Endothelial cell of umbilical vein (primary cell): Measurements from ENCODE around the gene DESI1. TPM values are rescaled to one million over a fixed set of nuclear protein-coding genes. Genes with fewer than 3 reads are reported as not detected.

Experiments used
- BruUV-seq: library from RNA; stranded (reverse); fragments of 400-500 nt; replicated peaks from 2 replicates; lab custom pipeline; 2021; lab: Mats Ljungman, UMichigan
- CTCF ChIA-PET: fragments of 300-600, 350-600 bp; sonication (Branson Sonifier 250); formaldehyde crosslinking; loops from one replicate; lab custom pipeline; 2021; ENCODE audit warnings: antibody characterized with exemption, inconsistent platforms; lab: Charles Lee
- POLR2A ChIA-PET: fragments of 300-600, 350-600 bp; sonication (Branson Sonifier 250); formaldehyde crosslinking; loops from one replicate; lab custom pipeline; 2021; ENCODE audit warnings: antibody characterized with exemption, inconsistent platforms; lab: Charles Lee
- DNase-seq: peaks from one replicate; pipeline ENCODE4 v3.0.0-alpha.2; 2011; ENCODE audit warnings: low read depth, low spot score
- FAIRE-seq: peaks from 2 replicates; lab custom pipeline; 2011; peaks lifted over from hg19 to GRCh38; lab: Jason Lieb, UNC
- H2AFZ ChIP-seq: 2 replicates; pipeline ENCODE4 v1.6.0; 2012; ENCODE audit warnings: low read depth, low read length, control low read depth, inconsistent platforms
- H3K27ac ChIP-seq: 2 replicates; pipeline ENCODE4 v1.5.1; 2011; ENCODE audit warnings: low read depth, mild to moderate bottlenecking, control low read depth, low read length, moderate library complexity; ENCODE audit not compliant: insufficient read depth
- H3K27me3 ChIP-seq, 2 experiments: 2 replicates each; pipeline versions ENCODE4 v1.6.0 to v1.6.1; 2011; ENCODE audit warnings: low read length in 2 of 2, mixed read lengths in 1 of 2; ENCODE audit not compliant: control insufficient read depth in 2 of 2, insufficient read depth in 2 of 2
- H3K36me3 ChIP-seq, 2 experiments: 2 replicates in 1 of 2; 3 replicates in 1 of 2; pipeline ENCODE4 v1.5.1; 2011; ENCODE audit warnings: low read length in 2 of 2, mild to moderate bottlenecking in 1 of 2, moderate library complexity in 1 of 2; ENCODE audit not compliant: control insufficient read depth in 2 of 2, insufficient read depth in 2 of 2; ENCODE audit errors: extremely low read depth in 1 of 2
- H3K4me1 ChIP-seq: 3 replicates; pipeline ENCODE4 v1.5.1; 2011; ENCODE audit warnings: mild to moderate bottlenecking, low read length; ENCODE audit not compliant: control insufficient read depth, insufficient read depth; ENCODE audit errors: extremely low read depth
- H3K4me2 ChIP-seq: 2 replicates; pipeline ENCODE4 v1.6.1; 2011; ENCODE audit warnings: low read length, control low read depth, mixed read lengths; ENCODE audit not compliant: insufficient read depth
- H3K4me3 ChIP-seq, 3 experiments: fragments of 200-600 bp in 1 of 3; sonication (generic), shearing (Covaris generic) in 1 of 3; replicated peaks in 1 of 3; 2 replicates each; pipeline ENCODE4 v1.5.1; 2011 to 2016; ENCODE audit warnings: control low read depth in 3 of 3, low read length in 3 of 3, mild to moderate bottlenecking in 2 of 3, inconsistent platforms in 1 of 3, low read depth in 1 of 3, moderate library complexity in 1 of 3; ENCODE audit not compliant: insufficient read depth in 1 of 3
- H3K79me2 ChIP-seq: 2 replicates; pipeline ENCODE4 v1.6.0; 2012; ENCODE audit warnings: low read length, inconsistent platforms; ENCODE audit not compliant: control insufficient read depth, insufficient read depth
- H3K9ac ChIP-seq: replicated peaks from 2 replicates; pipeline ENCODE3; 2011; ENCODE audit warnings: low read length, control low read depth; ENCODE audit not compliant: insufficient read depth; ENCODE audit errors: extremely low read depth
- H3K9me1 ChIP-seq: replicated peaks from 3 replicates; pipeline ENCODE4 v1.6.0; 2011; ENCODE audit warnings: mild to moderate bottlenecking, low read length; ENCODE audit not compliant: control insufficient read depth, insufficient read depth; ENCODE audit errors: extremely low read depth
- H3K9me3 ChIP-seq: replicated peaks from 2 replicates; pipeline ENCODE4 v1.5.1; 2012; ENCODE audit warnings: low read length, inconsistent platforms; ENCODE audit not compliant: control insufficient read depth, insufficient read depth
- H4K20me1 ChIP-seq: replicated peaks from 2 replicates; pipeline ENCODE3; 2011; ENCODE audit warnings: mild to moderate bottlenecking, low read length; ENCODE audit not compliant: control insufficient read depth, insufficient read depth; ENCODE audit errors: extremely low read depth
- CTCF ChIP-seq, 2 donors: IDR thresholded peaks; 1 replicate in 1 of 2; 2 replicates in 1 of 2; pipeline ENCODE4 v1.5.1; 2011; ENCODE audit warnings: low read length in 2 of 2, mild to moderate bottlenecking in 2 of 2, moderate library complexity in 2 of 2, control low read depth in 1 of 2, inconsistent platforms in 1 of 2, low read depth in 1 of 2; ENCODE audit not compliant: insufficient read depth in 1 of 2; ENCODE audit errors: extremely low read depth in 1 of 2
- FOS ChIP-seq: IDR thresholded peaks from 2 replicates; pipeline ENCODE4 v1.6.1; 2011; ENCODE audit warnings: mild to moderate bottlenecking, low read length, moderate library complexity, borderline replicate concordance; ENCODE audit not compliant: insufficient read depth
- GATA2 ChIP-seq: IDR thresholded peaks from 2 replicates; pipeline ENCODE4 v1.7.0; 2011; ENCODE audit warnings: low read depth, mild to moderate bottlenecking, moderate library complexity, mixed read lengths, low read length; ENCODE audit not compliant: insufficient read length, insufficient read depth
- JUN ChIP-seq: IDR thresholded peaks from 2 replicates; pipeline ENCODE4 v1.6.1; 2011; ENCODE audit warnings: borderline replicate concordance, low read depth; ENCODE audit not compliant: insufficient read length, insufficient read depth
- MAX ChIP-seq: IDR thresholded peaks from 2 replicates; pipeline ENCODE4 v1.6.1; 2011; ENCODE audit not compliant: insufficient read depth, insufficient read length
- MYC ChIP-seq: IDR thresholded peaks from one replicate; pipeline ENCODE4 v1.6.1; 2011; ENCODE audit warnings: mild to moderate bottlenecking, low read depth, low read length
- POLR2A ChIP-seq: IDR thresholded peaks from 2 replicates; pipeline ENCODE4 v1.6.1; 2012; ENCODE audit warnings: low read depth, mild to moderate bottlenecking, control low read depth, low read length
- POLR2AphosphoS5 ChIP-seq: IDR thresholded peaks from 2 replicates; pipeline ENCODE4 v1.6.1; 2012; ENCODE audit warnings: low read depth, mild to moderate bottlenecking, control low read depth, low read length, moderate library complexity; ENCODE audit not compliant: insufficient read depth
- dilution Hi-C: fragments of 300-500 bp; cut with MboI; formaldehyde crosslinking; loops from one replicate; pipeline ENCODE4 v1.15.0; 2019; ENCODE audit warnings: low sequenced_read_pairs; ENCODE audit not compliant: extremely low pct_ligation_motif_present
- intact Hi-C: fragments of 100-400 bp; cut with micrococcal nuclease; formaldehyde crosslinking; loops from one replicate; pipeline ENCODE4 v1.10.0; 2022
- polyA plus RNA-seq, 4 experiments: library from polyadenylated mRNA; depleted of rRNA in 3 of 4; stranded (reverse) in 3 of 4; unstranded in 1 of 4; fragments of >200 nt; gene quantifications; 2 replicates each; pipeline versions ENCODE4 v1.2.1 to v1.2.3, GENCODE V29; 2011 to 2012; ENCODE audit warnings: missing spikeins in 1 of 4
- total RNA-seq: library from RNA; stranded (reverse); gene quantifications from 2 replicates; pipeline ENCODE4 v1.2.3, GENCODE V29; 2021

Gene DESI1
- total and polyA plus RNA-seq, 2 donors (not counting 3 experiments of a cell fraction or from before 2014, with no cell fraction given): 36.8 to 59.1 TPM

GRCh38 chr22:41561335-41561734 lies 59.5 kb downstream of the DESI1 start:
- dilution Hi-C loops (no loop called here), intact Hi-C loops (no loop called here)
- no TSS peak for BruUV-seq
- Histone ChIP-seq H3K9me3 (no peaks in the 10 kb centered on the region), H3K9ac (no peak overlapping the region), H3K36me3 (no peaks in the 10 kb centered on the region), H3K4me1 (peaks cover 11% of the 10 kb centered on the region), H4K20me1 (no peaks in the 10 kb centered on the region), H3K79me2 (no peaks in the 10 kb centered on the region), H3K27ac (no peak overlapping the region), H2AFZ (no peak overlapping the region), H3K9me1 (no peaks in the 10 kb centered on the region), H3K27me3 (peaks cover 0 to 8% of the 10 kb centered on the region in 2 experiments), H3K4me3 (no peak overlapping the region), H3K4me2 (no peak overlapping the region)
- no peak for TF ChIP-seq CTCF (IDR thresholded peaks at IDR 0.05; ENCODE audit: extremely low read depth in 1 of 2, insufficient read depth in 1 of 2, low read depth in 1 of 2, low read length in 2 of 2)
- no peak for TF ChIP-seq MYC
- TF ChIP-seq POLR2AphosphoS5: no peak
- no peak for TF ChIP-seq POLR2A
- no peak for FAIRE-seq
- ChIA-PET CTCF (no interaction called here), POLR2A (no interaction called here)
- no peak for DNase-seq

GRCh38 chr22:41560095-41560471 lies 60.8 kb downstream of the DESI1 start:
- no peaks in the 10 kb centered on the region for H4K20me1 ChIP-seq
- H3K4me2 ChIP-seq: no peak overlapping the region
- no peaks in the 10 kb centered on the region for H3K79me2 ChIP-seq
- H3K27ac ChIP-seq: no peak overlapping the region
- no peak for FAIRE-seq
- intact Hi-C loops (no loop called here), dilution Hi-C loops (no loop called here)
- TF ChIP-seq POLR2A (no peak), JUN (no peak), POLR2AphosphoS5 (no peak), MYC (no peak), CTCF (IDR thresholded peaks at IDR 0.05; ENCODE audit: extremely low read depth in 1 of 2, insufficient read depth in 1 of 2, low read depth in 1 of 2, low read length in 2 of 2) (no peak), MAX (no peak), FOS (no peak), GATA2 (no peak)
- peaks cover 6% of the 10 kb centered on the region for H3K4me1 ChIP-seq
- ChIA-PET POLR2A (no interaction called here), CTCF (interaction anchor here (1.2 kb wide), 1 partner anchor 17 kb away, joined by 4 read pairs; the partner anchor contains the start of gene POLR3H)
- H3K36me3 ChIP-seq: no peaks in the 10 kb centered on the region
- no peak overlapping the region for H3K4me3 ChIP-seq
- H2AFZ ChIP-seq: no peak overlapping the region
- H3K27me3 ChIP-seq: peaks cover 0 to 8% of the 10 kb centered on the region in 2 experiments
- no peaks in the 10 kb centered on the region for H3K9me1 ChIP-seq
- no peak overlapping the region for H3K9ac ChIP-seq
- no TSS peak for BruUV-seq
- no peaks in the 10 kb centered on the region for H3K9me3 ChIP-seq
- DNase-seq: no peak
